ENCODE data around the gene ANKRD23.
A peak's percentile ranks its signal among the peaks of the same experiment; 100 is the strongest.

Gene ANKRD23

GRCh38 chr2:96857667-96858372 is 14.0 kb upstream of the ANKRD23 start, which contains the start of gene ANKRD39:
TSS of gene ANKRD39 (minus strand) at chr2:96858016. CDS start at chr2:96857987, 29 bp downstream.
- H3K4me3 ChIP-seq (replicated peaks; ENCODE audit: low read depth, low read length): peak within 1 kb of the TSS; percentile 86
- no peaks in the 10 kb centered on the region for H3K27me3 ChIP-seq (replicated peaks; ENCODE audit: control insufficient read depth, insufficient read depth, low read length)
- TF ChIP-seq CTCF (IDR thresholded peaks at IDR 0.05; ENCODE audit: insufficient read depth, low read length, poor library complexity, severe bottlenecking): peak; percentile 76
- DNase-seq (ENCODE audit: extremely low read depth, insufficient read length): peak; percentile 99
- H3K36me3 ChIP-seq (ENCODE audit: control insufficient read depth, insufficient read depth, low read length): peaks cover 9% of the 10 kb centered on the region

GRCh38 chr2:96856776-96857666 is 13.2 kb upstream of the ANKRD23 start:
- Histone ChIP-seq H3K27me3 (replicated peaks; ENCODE audit: control insufficient read depth, insufficient read depth, low read length) (no peaks in the 10 kb centered on the region), H3K4me3 (replicated peaks; ENCODE audit: low read depth, low read length) (peak overlapping the region; percentile 86), H3K36me3 (ENCODE audit: control insufficient read depth, insufficient read depth, low read length) (peaks cover 10% of the 10 kb centered on the region)
- DNase-seq (ENCODE audit: extremely low read depth, insufficient read length): no peak
- no peak for TF ChIP-seq CTCF (IDR thresholded peaks at IDR 0.05; ENCODE audit: insufficient read depth, low read length, poor library complexity, severe bottlenecking)

- Histone ChIP-seq H3K4me3 (replicated peaks; ENCODE audit: low read depth, low read length) (no peak overlapping the region), H3K36me3 (ENCODE audit: control insufficient read depth, insufficient read depth, low read length) (peaks cover 10% of the 10 kb centered on the region), H3K27me3 (replicated peaks; ENCODE audit: control insufficient read depth, insufficient read depth, low read length) (no peaks in the 10 kb centered on the region)
- TF ChIP-seq CTCF (IDR thresholded peaks at IDR 0.05; ENCODE audit: insufficient read depth, low read length, poor library complexity, severe bottlenecking): no peak
- DNase-seq (ENCODE audit: extremely low read depth, insufficient read length): no peak
Measured at GRCh38 chr2:96853321-96853720, 9.5 kb upstream of the ANKRD23 start.

- TF ChIP-seq CTCF (IDR thresholded peaks at IDR 0.05; ENCODE audit: insufficient read depth, low read length, poor library complexity, severe bottlenecking): no peak
- Histone ChIP-seq H3K36me3 (ENCODE audit: control insufficient read depth, insufficient read depth, low read length) (peaks cover 13% of the 10 kb centered on the region), H3K27me3 (replicated peaks; ENCODE audit: control insufficient read depth, insufficient read depth, low read length) (no peaks in the 10 kb centered on the region), H3K4me3 (replicated peaks; ENCODE audit: low read depth, low read length) (no peak overlapping the region)
- DNase-seq (ENCODE audit: extremely low read depth, insufficient read length): no peak
Measured at GRCh38 chr2:96852667-96853066, 8.8 kb upstream of the ANKRD23 start.

- H3K36me3 ChIP-seq (ENCODE audit: control insufficient read depth, insufficient read depth, low read length): peaks cover 12% of the 10 kb centered on the region
- no peak for DNase-seq (ENCODE audit: extremely low read depth, insufficient read length)
Measured at GRCh38 chr2:96848264-96848663, 4.4 kb upstream of the ANKRD23 start.

More at GRCh38 chr2:96848264-96848663, 4.4 kb upstream of the ANKRD23 start:
- TF ChIP-seq CTCF (IDR thresholded peaks at IDR 0.05; ENCODE audit: insufficient read depth, low read length, poor library complexity, severe bottlenecking): no peak
- Histone ChIP-seq H3K4me3 (replicated peaks; ENCODE audit: low read depth, low read length) (no peak overlapping the region), H3K27me3 (replicated peaks; ENCODE audit: control insufficient read depth, insufficient read depth, low read length) (no peaks in the 10 kb centered on the region)
